Measurements from ENCODE around the gene DOCK3.
"Not testable (repeated sequence)": the region's sequence is repeated elsewhere in the genome, so short reads cannot be mapped to it uniquely, and the experiment has no call there.

The DOCK3 gene

DNA sequence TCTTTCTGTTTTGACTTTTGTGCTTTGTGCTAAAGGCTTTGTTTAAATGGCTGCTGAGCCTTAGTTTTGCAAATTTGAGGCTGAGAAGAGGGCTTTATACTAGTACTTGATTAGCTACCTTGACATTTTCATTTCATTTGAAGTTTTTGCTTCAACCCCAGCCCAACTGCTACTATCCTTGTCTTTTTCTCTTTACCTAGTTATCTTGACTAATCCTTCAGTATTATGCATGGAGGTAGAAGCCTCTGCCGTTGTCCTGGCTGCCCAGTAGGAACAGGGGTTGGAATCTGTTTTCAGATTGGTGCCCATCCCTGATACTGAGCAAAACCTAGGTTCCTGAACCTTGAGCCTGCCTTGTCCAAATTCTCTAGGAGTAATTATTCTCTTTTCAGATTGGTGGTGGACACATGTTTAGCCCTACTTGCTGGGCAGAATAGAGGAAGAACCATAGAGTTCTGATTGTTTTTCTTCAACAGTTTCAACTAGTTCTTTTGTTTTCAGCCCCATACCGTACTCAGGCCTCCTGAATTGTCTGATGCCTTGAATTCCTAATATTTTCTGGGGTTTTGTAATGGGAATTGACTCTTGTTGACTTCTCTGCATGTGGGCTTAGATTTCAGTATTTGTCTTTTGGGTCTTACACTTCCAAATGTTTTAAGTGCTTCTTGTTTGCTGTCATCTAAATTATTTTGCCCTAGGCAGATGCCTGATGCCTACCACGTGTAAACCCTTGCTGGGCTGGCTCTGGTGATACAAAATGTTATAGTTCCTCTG lies 143.2 kb downstream of the DOCK3 start:
- no peak overlapping the region for H3K27ac ChIP-seq

DNA sequence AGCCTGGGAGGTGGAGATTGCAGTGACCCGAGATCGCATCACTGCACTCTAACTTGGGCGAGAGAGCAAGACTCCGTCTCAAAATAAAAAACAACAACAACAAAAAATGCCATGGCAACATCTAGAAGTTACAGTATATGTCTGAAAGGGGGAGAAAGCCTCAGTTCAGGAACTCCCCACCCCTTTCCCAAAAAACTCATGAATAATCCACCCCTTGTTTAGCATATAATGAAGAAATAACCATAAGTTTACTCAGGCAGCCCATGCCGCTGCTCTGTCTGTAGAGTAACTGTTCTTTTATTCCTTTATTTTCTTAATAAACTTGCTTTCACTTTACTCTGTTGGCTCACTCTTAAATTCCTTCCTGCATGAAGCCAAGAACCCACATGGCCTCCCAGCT lies 145.2 kb downstream of the DOCK3 start:
- no peak overlapping the region for H3K4me2 ChIP-seq
- no peak overlapping the region for H3K27ac ChIP-seq
- H3K36me3 ChIP-seq, result no peaks in the 10 kb centered on the region
- no peak overlapping the region for H3K4me3 ChIP-seq
- no peaks in the 10 kb centered on the region for H4K20me1 ChIP-seq
- peaks cover 0 to 6% (median 4%) of the 10 kb centered on the region in 11 experiments; a peak in 6 of 22 replicates for H3K9me3 ChIP-seq (replicated peaks in 1 of 11)
- TF ChIP-seq Cebpa-rat (IDR thresholded peaks at IDR 0.05), result no peak
- H3K27me3 ChIP-seq, result no peaks in the 10 kb centered on the region
- H3K4me1 ChIP-seq, result no peaks in the 10 kb centered on the region
- no peak overlapping the region for H3K9ac ChIP-seq

More for the DNA sequence above, 143.2 kb downstream of the DOCK3 start:
- TF ChIP-seq Cebpa-rat (IDR thresholded peaks at IDR 0.05), result no peak
- H4K20me1 ChIP-seq, result no peaks in the 10 kb centered on the region
- peaks cover 0 to 6% (median 0%) of the 10 kb centered on the region in 11 experiments; a peak in 2 of 22 replicates for H3K9me3 ChIP-seq (replicated peaks in 1 of 11)
- H3K27me3 ChIP-seq, result no peaks in the 10 kb centered on the region
- H3K9ac ChIP-seq, result no peak overlapping the region
- no peak overlapping the region for H3K4me2 ChIP-seq
- H3K4me1 ChIP-seq, result no peaks in the 10 kb centered on the region
- H3K4me3 ChIP-seq, result no peak overlapping the region
- H3K36me3 ChIP-seq, result no peaks in the 10 kb centered on the region

DNA sequence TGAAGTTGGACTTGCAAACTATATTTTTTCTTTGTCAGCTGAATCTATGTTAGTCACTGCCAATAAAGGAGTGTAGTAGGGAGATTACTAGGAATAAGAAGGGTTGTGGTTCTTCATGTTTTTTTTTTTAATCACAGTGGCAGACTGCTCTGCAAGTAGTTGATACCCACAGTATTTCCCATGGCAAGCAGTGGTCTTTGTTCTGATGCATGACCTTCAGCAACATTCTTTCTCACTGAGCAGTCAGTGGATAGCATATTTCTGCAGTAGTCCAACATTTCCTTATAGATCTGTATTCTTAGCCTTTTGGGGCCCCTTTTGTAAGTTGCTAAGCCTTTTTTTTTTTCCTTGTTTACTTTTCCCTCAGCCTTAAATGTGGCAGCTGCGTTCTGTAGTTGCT lies 151.1 kb downstream of the DOCK3 start:
- no peak overlapping the region for H3K4me3 ChIP-seq
- H3K27ac ChIP-seq, result no peak overlapping the region
- no peak overlapping the region for H3K4me2 ChIP-seq
- H3K27me3 ChIP-seq, result no peaks in the 10 kb centered on the region
- TF ChIP-seq Cebpa-rat (IDR thresholded peaks at IDR 0.05), result no peak
- H4K20me1 ChIP-seq, result no peaks in the 10 kb centered on the region
- H3K36me3 ChIP-seq, result no peaks in the 10 kb centered on the region
- H3K9ac ChIP-seq, result no peak overlapping the region
- H3K9me3 ChIP-seq (replicated peaks in 1 of 11), result peaks cover 0 to 6% (median 0%) of the 10 kb centered on the region in 11 experiments; a peak in 4 of 22 replicates
- H3K4me1 ChIP-seq, result no peaks in the 10 kb centered on the region

- no peak for TF ChIP-seq Cebpa-rat (IDR thresholded peaks at IDR 0.05)
- no peak overlapping the region for H3K4me3 ChIP-seq
- no peaks in the 10 kb centered on the region for H3K36me3 ChIP-seq
- H3K4me1 ChIP-seq, result no peaks in the 10 kb centered on the region
- H3K9ac ChIP-seq, result no peak overlapping the region
- H4K20me1 ChIP-seq, result no peaks in the 10 kb centered on the region
- H3K4me2 ChIP-seq, result no peak overlapping the region
- H3K27me3 ChIP-seq, result no peaks in the 10 kb centered on the region
- H3K27ac ChIP-seq, result no peak overlapping the region
- H3K9me3 ChIP-seq (replicated peaks in 1 of 11), result peaks cover 4 to 21% (median 15%) of the 10 kb centered on the region in 11 experiments; a peak in 13 of 22 replicates
These were observed 155.7 kb downstream of the DOCK3 start for GRCh38 chr3:50830451-50830850.

DNA sequence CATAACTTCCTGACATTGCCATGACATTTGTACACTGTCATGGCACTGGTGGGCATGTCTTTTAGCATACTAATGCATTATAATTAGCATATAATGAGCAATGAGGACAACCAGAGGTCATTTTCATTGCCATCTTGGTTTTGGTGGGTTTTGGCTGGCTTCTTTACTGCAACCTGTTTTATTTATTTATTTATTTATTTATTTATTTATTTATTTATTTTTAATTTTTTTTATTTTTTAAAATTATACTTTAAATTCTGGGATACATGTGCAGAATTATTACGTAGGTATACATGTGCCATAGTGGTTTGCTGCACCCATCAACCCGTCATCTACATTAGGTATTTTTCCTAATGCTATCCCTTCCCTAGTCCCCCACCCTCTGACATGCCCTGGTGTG lies 156.3 kb downstream of the DOCK3 start:
- H3K4me2 ChIP-seq, H3K36me3 ChIP-seq, H3K9ac ChIP-seq, H3K27ac ChIP-seq, H3K4me1 ChIP-seq, H4K20me1 ChIP-seq, H3K27me3 ChIP-seq, H3K4me3 ChIP-seq: not testable (repeated sequence)
- H3K9me3 ChIP-seq (replicated peaks in 1 of 11), result peaks cover 4 to 22% (median 15%) of the 10 kb centered on the region in 11 experiments; a peak in 16 of 22 replicates

DNA sequence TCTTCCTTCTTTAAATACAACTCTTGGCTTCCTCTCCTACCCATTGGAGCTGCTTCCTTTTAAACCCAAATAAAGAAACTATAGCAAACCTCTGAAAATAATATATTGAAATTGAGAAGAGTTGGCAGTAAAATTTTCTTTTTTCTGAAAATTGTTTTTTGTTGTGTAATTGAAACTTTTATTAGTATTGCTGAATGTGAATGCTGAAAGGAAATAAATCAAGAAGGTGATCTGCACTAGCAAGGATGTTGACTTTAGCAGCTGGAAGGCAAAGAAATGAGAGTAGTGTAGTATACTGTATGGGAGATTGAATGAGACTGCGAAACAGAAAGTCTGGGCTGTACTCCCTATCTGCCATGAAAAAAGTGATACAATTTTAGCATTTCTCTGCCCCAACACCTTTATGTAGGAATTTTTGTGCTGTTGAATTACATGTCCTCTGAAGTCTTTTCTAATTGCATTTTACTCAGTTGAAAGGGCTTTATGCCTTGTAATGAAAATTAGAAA lies 166.3 kb downstream of the DOCK3 start:
- no peak for TF ChIP-seq Cebpa-rat (IDR thresholded peaks at IDR 0.05)
- Histone ChIP-seq H3K27me3 (no peaks in the 10 kb centered on the region), H3K4me2 (no peak overlapping the region), H3K9me3 (replicated peaks in 1 of 11) (peaks cover 0 to 6% (median 0%) of the 10 kb centered on the region in 11 experiments; a peak in 7 of 22 replicates), H3K36me3 (no peaks in the 10 kb centered on the region), H3K27ac (no peak overlapping the region), H3K4me1 (no peaks in the 10 kb centered on the region), H3K4me3 (no peak overlapping the region), H4K20me1 (no peaks in the 10 kb centered on the region), H3K9ac (no peak overlapping the region)

DNA sequence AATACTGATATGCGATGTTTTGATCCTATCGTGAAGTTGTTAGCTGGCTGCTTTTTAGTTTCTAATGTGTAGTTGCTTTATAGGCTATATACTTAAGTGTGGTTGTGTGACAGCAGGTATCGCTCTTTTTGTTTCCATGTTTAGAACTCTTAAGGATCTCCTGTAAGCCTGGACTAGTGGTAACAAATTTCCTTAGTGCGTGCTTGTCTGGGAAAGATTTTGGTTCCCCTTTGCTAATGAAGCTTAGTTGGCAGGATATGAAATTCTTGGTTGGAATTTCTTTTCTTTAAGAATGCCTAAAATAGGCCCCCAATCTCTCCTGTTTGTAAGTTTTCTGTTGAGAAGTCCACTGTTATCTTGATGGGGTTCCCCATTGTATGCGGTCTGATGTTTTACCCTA lies 173.6 kb downstream of the DOCK3 start:
- H3K4me1 ChIP-seq, result no peaks in the 10 kb centered on the region
- no peaks in the 10 kb centered on the region for H4K20me1 ChIP-seq
- no peaks in the 10 kb centered on the region for H3K36me3 ChIP-seq
- peaks cover 20 to 33% (median 24%) of the 10 kb centered on the region in 11 experiments for H3K9me3 ChIP-seq (replicated peaks in 1 of 11)
- no peak for TF ChIP-seq Cebpa-rat (IDR thresholded peaks at IDR 0.05)
- H3K27ac ChIP-seq, result no peak overlapping the region
- no peak overlapping the region for H3K9ac ChIP-seq
- no peak overlapping the region for H3K4me3 ChIP-seq
- no peak overlapping the region for H3K4me2 ChIP-seq
- H3K27me3 ChIP-seq, result no peaks in the 10 kb centered on the region

- H4K20me1 ChIP-seq, result no peaks in the 10 kb centered on the region
- H3K36me3 ChIP-seq, result no peaks in the 10 kb centered on the region
- H3K4me1 ChIP-seq, result no peaks in the 10 kb centered on the region
- TF ChIP-seq Cebpa-rat (IDR thresholded peaks at IDR 0.05), result no peak
- peaks cover 20 to 46% (median 30%) of the 10 kb centered on the region in 11 experiments for H3K9me3 ChIP-seq (replicated peaks in 1 of 11)
- H3K4me3 ChIP-seq, result no peak overlapping the region
- H3K27me3 ChIP-seq, result no peaks in the 10 kb centered on the region
- no peak overlapping the region for H3K9ac ChIP-seq
- H3K4me2 ChIP-seq, result no peak overlapping the region
- no peak overlapping the region for H3K27ac ChIP-seq
These were observed 176.1 kb downstream of the DOCK3 start for GRCh38 chr3:50850639-50851511.

- no peak overlapping the region for H3K4me2 ChIP-seq
- H4K20me1 ChIP-seq, result no peaks in the 10 kb centered on the region
These were observed 179.2 kb downstream of the DOCK3 start for GRCh38 chr3:50853936-50854335.

More at GRCh38 chr3:50853936-50854335, 179.2 kb downstream of the DOCK3 start:
- no peak overlapping the region for H3K27ac ChIP-seq
- no peak overlapping the region for H3K9ac ChIP-seq
- H3K27me3 ChIP-seq, result no peaks in the 10 kb centered on the region
- H3K4me1 ChIP-seq, result no peaks in the 10 kb centered on the region
- TF ChIP-seq Cebpa-rat (IDR thresholded peaks at IDR 0.05), result no peak
- peaks cover 5 to 40% (median 15%) of the 10 kb centered on the region in 11 experiments; a peak in 21 of 22 replicates for H3K9me3 ChIP-seq (replicated peaks in 1 of 11)
- no peaks in the 10 kb centered on the region for H3K36me3 ChIP-seq
- no peak overlapping the region for H3K4me3 ChIP-seq
